CD14-positive monocyte (primary cell): ENCODE measurements around the gene CCDC180. TPM values are rescaled to one million over a fixed set of nuclear protein-coding genes. Genes with fewer than 3 reads are reported as not detected.

Experiments
- DNase-seq, 3 donors: peaks; one replicate each; pipeline ENCODE4 v3.0.0-alpha.2; 2011 to 2022
- H2AFZ ChIP-seq: 2 replicates; pipeline ENCODE4 v1.6.0; 2012; ENCODE audit warnings: mild to moderate bottlenecking, low read depth, low read length, inconsistent platforms; ENCODE audit not compliant: insufficient read depth, poor library complexity, severe bottlenecking
- H3K27ac ChIP-seq, 2 donors: 1 replicate in 1 of 2; 2 replicates in 1 of 2; pipeline ENCODE4 v1.5.1; 2012 to 2013; ENCODE audit warnings: low read length in 2 of 2, control low read depth in 1 of 2, inconsistent platforms in 1 of 2, low read depth in 1 of 2, mild to moderate bottlenecking in 1 of 2
- H3K27me3 ChIP-seq, 2 donors: one replicate each; pipeline versions ENCODE4 v1.6.0 to v1.6.1; 2011 to 2013; ENCODE audit warnings: low read length in 2 of 2; ENCODE audit not compliant: control insufficient read depth in 2 of 2, insufficient read depth in 2 of 2
- H3K36me3 ChIP-seq, 2 donors: replicated peaks in 1 of 2; 1 replicate in 1 of 2; 2 replicates in 1 of 2; pipeline versions ENCODE4 v1.5.1 to v1.6.1; 2012 to 2013; ENCODE audit warnings: low read length in 2 of 2, control low read depth in 1 of 2, inconsistent platforms in 1 of 2, mild to moderate bottlenecking in 1 of 2; ENCODE audit not compliant: insufficient read depth in 2 of 2, control insufficient read depth in 1 of 2
- H3K4me1 ChIP-seq, 2 donors: 1 replicate in 1 of 2; 2 replicates in 1 of 2; pipeline versions ENCODE4 v1.5.1 to v1.6.1; 2012 to 2013; ENCODE audit warnings: low read length in 2 of 2, control low read depth in 1 of 2, inconsistent platforms in 1 of 2, mild to moderate bottlenecking in 1 of 2, moderate library complexity in 1 of 2; ENCODE audit not compliant: insufficient read depth in 2 of 2, control insufficient read depth in 1 of 2
- H3K4me2 ChIP-seq: replicated peaks from 2 replicates; pipeline ENCODE3; 2012; ENCODE audit warnings: low read length, moderate library complexity, mild to moderate bottlenecking; ENCODE audit not compliant: poor library complexity, severe bottlenecking; ENCODE audit errors: extremely low read depth
- H3K4me3 ChIP-seq, 3 experiments: fragments of 200-600 bp in 1 of 3; sonication (generic) in 1 of 3; replicated peaks in 1 of 3; 1 replicate in 2 of 3; 2 replicates in 1 of 3; pipeline ENCODE4 v1.5.1; 2011 to 2013; ENCODE audit warnings: low read length in 3 of 3, mild to moderate bottlenecking in 3 of 3, control low read depth in 2 of 3, low read depth in 2 of 3, inconsistent platforms in 1 of 3, moderate library complexity in 1 of 3
- H3K79me2 ChIP-seq: 2 replicates; pipeline ENCODE4 v1.6.0; 2012; ENCODE audit warnings: mild to moderate bottlenecking, control low read depth, inconsistent platforms, low read length, moderate library complexity; ENCODE audit not compliant: insufficient read depth
- H3K9ac ChIP-seq: 2 replicates; pipeline ENCODE4 v1.6.0; 2017; ENCODE audit warnings: low read length, mild to moderate bottlenecking; ENCODE audit not compliant: insufficient read depth, poor library complexity, severe bottlenecking
- H3K9me3 ChIP-seq, 2 donors: replicated peaks in 1 of 2; 1 replicate in 1 of 2; 2 replicates in 1 of 2; pipeline versions ENCODE4 v1.5.1 to v1.6.1; 2012 to 2013; ENCODE audit warnings: low read length in 2 of 2, control low read depth in 1 of 2; ENCODE audit not compliant: control insufficient read depth in 1 of 2, insufficient read depth in 1 of 2
- H4K20me1 ChIP-seq: 2 replicates; pipeline ENCODE4 v1.6.0; 2012; ENCODE audit warnings: mild to moderate bottlenecking, low read length, control low read depth, moderate library complexity; ENCODE audit not compliant: insufficient read depth
- H3K27ac Mint-ChIP-seq, 7 donors: one replicate each; pipeline ENCODE4 v1.8.0; 2020; ENCODE audit warnings: mild to moderate bottlenecking in 7 of 7, mixed read lengths in 7 of 7, moderate library complexity in 6 of 7, inconsistent platforms in 2 of 7
- H3K27me3 Mint-ChIP-seq, 3 donors: one replicate each; pipeline ENCODE4 v1.8.0; 2021 to 2022; ENCODE audit warnings: low read depth in 3 of 3, mild to moderate bottlenecking in 3 of 3, mixed read lengths in 3 of 3, moderate library complexity in 3 of 3, inconsistent platforms in 1 of 3
- H3K36me3 Mint-ChIP-seq, 2 donors: one replicate each; pipeline ENCODE4 v1.8.0; 2020; ENCODE audit warnings: mixed read lengths in 2 of 2, inconsistent platforms in 1 of 2, mild to moderate bottlenecking in 1 of 2
- H3K4me1 Mint-ChIP-seq: one replicate; pipeline ENCODE4 v1.8.0; 2020; ENCODE audit warnings: mild to moderate bottlenecking, mixed read lengths
- H3K4me3 Mint-ChIP-seq, 2 donors: one replicate each; pipeline ENCODE4 v1.8.0; 2020; ENCODE audit warnings: mild to moderate bottlenecking in 2 of 2, mixed read lengths in 2 of 2, moderate library complexity in 1 of 2
- H3K9me3 Mint-ChIP-seq, 7 donors: one replicate each; pipeline ENCODE4 v1.8.0; 2020 to 2022; ENCODE audit warnings: mixed read lengths in 7 of 7, mild to moderate bottlenecking in 6 of 7, moderate library complexity in 6 of 7, inconsistent platforms in 2 of 7
- WGBS: methylation state at CpG from one replicate; pipeline ENCODE4 v1.1.5; 2013; ENCODE audit warnings: missing lambda C conversion rate; ENCODE audit not compliant: insufficient coverage; 5-methylcytosine and 5-hydroxymethylcytosine counted together
- intact Hi-C, 2 donors: fragments of 100-400 bp; cut with micrococcal nuclease; formaldehyde crosslinking; loops; one replicate each; pipeline versions ENCODE4 v1.15.0 to v1.15.1; 2023
- polyA plus RNA-seq, 3 donors: library from polyadenylated mRNA; depleted of rRNA in 1 of 3; unstranded in 2 of 3; stranded (reverse) in 1 of 3; fragments of 300-500 nt in 2 of 3; fragments of >200 nt in 1 of 3; fragmentation: Illumina TruSeq in 2 of 3; gene quantifications; 1 replicate in 2 of 3; 2 replicates in 1 of 3; pipeline ENCODE4 v1.2.3, GENCODE V29; 2012 to 2021
- TF ChIP-seq, protein P1 (sequence below): fragments of 200-600 bp; IDR thresholded peaks from one replicate; pipeline ENCODE4 v1.8.0; 2022; ENCODE audit warnings: antibody characterized with exemption, mild to moderate bottlenecking

Gene CCDC180
- polyA plus RNA-seq, 3 donors, result 0.24 to 1.3 TPM; not detected in 1

DNA sequence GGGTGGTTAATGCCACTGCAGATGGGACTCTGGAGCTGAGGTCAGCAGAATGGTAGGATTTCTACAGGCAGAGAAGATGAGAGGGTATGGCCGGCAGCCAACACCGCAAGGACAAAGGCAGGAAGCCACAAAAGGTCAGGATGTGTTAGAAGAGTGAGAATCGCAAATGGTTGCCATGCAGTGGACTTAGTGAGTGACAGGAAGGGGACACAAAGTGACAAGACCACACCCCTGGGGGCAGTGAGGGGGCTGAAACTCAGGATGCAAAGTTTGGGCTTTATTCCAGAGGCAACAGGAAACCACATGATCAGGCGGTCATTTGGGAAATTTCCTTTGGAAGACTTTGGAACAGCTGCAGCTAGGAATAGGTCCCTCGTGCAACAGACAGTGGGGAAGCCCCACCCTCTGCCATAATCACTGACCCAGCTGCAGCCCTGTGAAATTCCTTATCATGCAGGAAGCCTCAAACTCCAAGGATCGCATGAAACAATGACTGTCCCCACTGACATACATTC, 14.2 kb upstream of the CCDC180 start:
- H3K9ac ChIP-seq, result no peak overlapping the region
- intact Hi-C loops, result no loop called here
- no peak overlapping the region for H3K4me2 ChIP-seq
- H3K9me3 ChIP-seq, result peaks cover 0 to 4% of the 10 kb centered on the region in 2 donors
- WGBS, result 45% methylated on average over 5 of the region's 6 CpGs
- Mint-ChIP-seq H3K4me1 (peaks cover 3% of the 10 kb centered on the region), H3K9me3 (peaks cover 0 to 9% (median 6%) of the 10 kb centered on the region in 7 donors), H3K27ac (peak overlapping the region in 1 of 7 donors; percentile 6), H3K36me3 (peaks cover 10 to 36% of the 10 kb centered on the region in 2 donors), H3K4me3 (peak overlapping the region in 1 of 2 donors; percentile 20), H3K27me3 (no peaks in the 10 kb centered on the region)
- TF ChIP-seq, protein P1, sequence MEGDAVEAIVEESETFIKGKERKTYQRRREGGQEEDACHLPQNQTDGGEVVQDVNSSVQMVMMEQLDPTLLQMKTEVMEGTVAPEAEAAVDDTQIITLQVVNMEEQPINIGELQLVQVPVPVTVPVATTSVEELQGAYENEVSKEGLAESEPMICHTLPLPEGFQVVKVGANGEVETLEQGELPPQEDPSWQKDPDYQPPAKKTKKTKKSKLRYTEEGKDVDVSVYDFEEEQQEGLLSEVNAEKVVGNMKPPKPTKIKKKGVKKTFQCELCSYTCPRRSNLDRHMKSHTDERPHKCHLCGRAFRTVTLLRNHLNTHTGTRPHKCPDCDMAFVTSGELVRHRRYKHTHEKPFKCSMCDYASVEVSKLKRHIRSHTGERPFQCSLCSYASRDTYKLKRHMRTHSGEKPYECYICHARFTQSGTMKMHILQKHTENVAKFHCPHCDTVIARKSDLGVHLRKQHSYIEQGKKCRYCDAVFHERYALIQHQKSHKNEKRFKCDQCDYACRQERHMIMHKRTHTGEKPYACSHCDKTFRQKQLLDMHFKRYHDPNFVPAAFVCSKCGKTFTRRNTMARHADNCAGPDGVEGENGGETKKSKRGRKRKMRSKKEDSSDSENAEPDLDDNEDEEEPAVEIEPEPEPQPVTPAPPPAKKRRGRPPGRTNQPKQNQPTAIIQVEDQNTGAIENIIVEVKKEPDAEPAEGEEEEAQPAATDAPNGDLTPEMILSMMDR, result no peak
- no peaks in the 10 kb centered on the region for H3K4me1 ChIP-seq
- no peak overlapping the region for H3K4me3 ChIP-seq
- no peaks in the 10 kb centered on the region for H3K79me2 ChIP-seq
- no peak overlapping the region for H3K27ac ChIP-seq
- no peak overlapping the region for H2AFZ ChIP-seq
- no peak for DNase-seq
- peaks cover 2 to 22% of the 10 kb centered on the region in 2 donors for H3K36me3 ChIP-seq
- no peaks in the 10 kb centered on the region for H4K20me1 ChIP-seq
- no peaks in the 10 kb centered on the region for H3K27me3 ChIP-seq

DNA sequence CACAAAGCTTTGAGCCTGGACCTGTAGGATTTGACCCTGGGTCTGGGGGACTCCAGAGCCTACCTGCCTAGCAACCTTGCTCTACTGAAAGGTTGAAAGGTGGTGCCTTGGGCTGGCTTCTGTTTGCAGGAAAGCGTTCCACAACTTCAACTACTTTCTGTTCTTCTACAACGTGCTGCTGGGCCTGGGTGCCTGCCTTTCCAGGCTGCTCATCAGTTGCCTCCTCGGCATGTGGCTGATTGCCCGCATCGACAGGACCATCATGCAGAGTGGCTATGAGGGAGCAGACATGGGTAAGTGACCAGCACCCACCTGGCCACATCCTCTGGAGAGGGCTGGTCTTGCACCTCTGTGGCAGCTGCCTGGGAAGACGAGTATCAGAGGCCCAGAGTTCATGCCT, 13.6 kb upstream of the CCDC180 start:
- no peak overlapping the region for H3K4me3 Mint-ChIP-seq
- no peak overlapping the region for H3K4me3 ChIP-seq
- H3K27ac ChIP-seq, result no peak overlapping the region
- H4K20me1 ChIP-seq, result no peaks in the 10 kb centered on the region
- peaks cover 0 to 11% (median 8%) of the 10 kb centered on the region in 7 donors for H3K9me3 Mint-ChIP-seq
- no peak overlapping the region for H3K4me2 ChIP-seq
- intact Hi-C loops, result no loop called here
- H3K9me3 ChIP-seq, result peaks cover 0 to 4% of the 10 kb centered on the region in 2 donors
- DNase-seq, result no peak
- H3K36me3 ChIP-seq, result peaks cover 0 to 16% of the 10 kb centered on the region in 2 donors
- H3K79me2 ChIP-seq, result no peaks in the 10 kb centered on the region
- H3K27me3 ChIP-seq, result no peaks in the 10 kb centered on the region
- no peak overlapping the region for H2AFZ ChIP-seq
- H3K36me3 Mint-ChIP-seq, result peaks cover 6 to 31% of the 10 kb centered on the region in 2 donors
- H3K4me1 ChIP-seq, result no peaks in the 10 kb centered on the region
- H3K4me1 Mint-ChIP-seq, result peaks cover 3% of the 10 kb centered on the region
- H3K27ac Mint-ChIP-seq, result no peak overlapping the region
- TF ChIP-seq, protein P1, result no peak
- 94% methylated on average over 5 of the region's 6 CpGs for WGBS
- no peaks in the 10 kb centered on the region for H3K27me3 Mint-ChIP-seq
- H3K9ac ChIP-seq, result no peak overlapping the region
